GM10266 (cell line): Measurements from ENCODE around the gene MEGF11.

Source experiments
- DNase-seq: peaks from one replicate; pipeline ENCODE4 v3.0.0; 2012; ENCODE audit errors: extremely low spot score
- TF ChIP-seq, protein P1 (sequence below): IDR thresholded peaks from 2 replicates; pipeline ENCODE4 v1.5.1; 2012; ENCODE audit warnings: mild to moderate bottlenecking, low read depth; ENCODE audit not compliant: control insufficient read depth, insufficient read depth; ENCODE audit errors: missing control alignments

MEGF11 gene

DNA sequence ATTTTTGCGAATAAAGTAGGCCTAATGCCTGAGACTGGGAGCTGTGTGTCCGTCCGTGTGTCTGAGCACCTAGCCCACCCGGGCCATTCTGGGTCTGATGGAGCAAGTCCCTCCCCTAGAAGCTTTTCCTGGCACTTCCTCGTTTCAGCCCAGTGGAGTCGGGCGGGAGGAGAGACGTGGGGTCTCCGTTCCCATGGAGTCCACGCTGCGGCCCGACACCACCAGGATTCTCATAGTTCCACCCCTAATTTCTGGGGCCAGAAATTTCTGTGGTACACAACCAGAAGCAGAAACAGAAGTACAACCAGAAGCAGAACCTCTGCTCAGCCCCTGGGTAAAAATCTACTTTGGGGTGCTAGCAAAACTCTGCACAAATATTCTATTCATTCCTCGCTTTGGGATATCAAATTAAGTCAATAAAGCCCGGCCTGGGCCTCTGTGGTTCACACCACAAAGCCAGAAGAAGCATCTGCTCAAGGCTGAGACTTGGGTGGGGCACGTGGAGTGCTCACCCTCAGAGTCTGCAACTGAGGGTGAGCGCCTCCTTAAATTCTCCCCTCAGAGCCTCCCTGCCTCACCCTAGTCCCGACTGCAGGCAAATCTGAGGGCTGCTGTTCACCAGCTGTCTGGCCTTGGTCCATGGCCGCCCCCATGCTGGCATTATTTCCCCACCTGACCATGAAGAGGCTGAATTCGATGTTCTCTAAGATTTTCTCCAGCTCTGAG is 1.6 kb upstream of the MEGF11 start:
- DNase-seq: no peak
- TF ChIP-seq, protein P1, sequence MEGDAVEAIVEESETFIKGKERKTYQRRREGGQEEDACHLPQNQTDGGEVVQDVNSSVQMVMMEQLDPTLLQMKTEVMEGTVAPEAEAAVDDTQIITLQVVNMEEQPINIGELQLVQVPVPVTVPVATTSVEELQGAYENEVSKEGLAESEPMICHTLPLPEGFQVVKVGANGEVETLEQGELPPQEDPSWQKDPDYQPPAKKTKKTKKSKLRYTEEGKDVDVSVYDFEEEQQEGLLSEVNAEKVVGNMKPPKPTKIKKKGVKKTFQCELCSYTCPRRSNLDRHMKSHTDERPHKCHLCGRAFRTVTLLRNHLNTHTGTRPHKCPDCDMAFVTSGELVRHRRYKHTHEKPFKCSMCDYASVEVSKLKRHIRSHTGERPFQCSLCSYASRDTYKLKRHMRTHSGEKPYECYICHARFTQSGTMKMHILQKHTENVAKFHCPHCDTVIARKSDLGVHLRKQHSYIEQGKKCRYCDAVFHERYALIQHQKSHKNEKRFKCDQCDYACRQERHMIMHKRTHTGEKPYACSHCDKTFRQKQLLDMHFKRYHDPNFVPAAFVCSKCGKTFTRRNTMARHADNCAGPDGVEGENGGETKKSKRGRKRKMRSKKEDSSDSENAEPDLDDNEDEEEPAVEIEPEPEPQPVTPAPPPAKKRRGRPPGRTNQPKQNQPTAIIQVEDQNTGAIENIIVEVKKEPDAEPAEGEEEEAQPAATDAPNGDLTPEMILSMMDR: no peak

DNA sequence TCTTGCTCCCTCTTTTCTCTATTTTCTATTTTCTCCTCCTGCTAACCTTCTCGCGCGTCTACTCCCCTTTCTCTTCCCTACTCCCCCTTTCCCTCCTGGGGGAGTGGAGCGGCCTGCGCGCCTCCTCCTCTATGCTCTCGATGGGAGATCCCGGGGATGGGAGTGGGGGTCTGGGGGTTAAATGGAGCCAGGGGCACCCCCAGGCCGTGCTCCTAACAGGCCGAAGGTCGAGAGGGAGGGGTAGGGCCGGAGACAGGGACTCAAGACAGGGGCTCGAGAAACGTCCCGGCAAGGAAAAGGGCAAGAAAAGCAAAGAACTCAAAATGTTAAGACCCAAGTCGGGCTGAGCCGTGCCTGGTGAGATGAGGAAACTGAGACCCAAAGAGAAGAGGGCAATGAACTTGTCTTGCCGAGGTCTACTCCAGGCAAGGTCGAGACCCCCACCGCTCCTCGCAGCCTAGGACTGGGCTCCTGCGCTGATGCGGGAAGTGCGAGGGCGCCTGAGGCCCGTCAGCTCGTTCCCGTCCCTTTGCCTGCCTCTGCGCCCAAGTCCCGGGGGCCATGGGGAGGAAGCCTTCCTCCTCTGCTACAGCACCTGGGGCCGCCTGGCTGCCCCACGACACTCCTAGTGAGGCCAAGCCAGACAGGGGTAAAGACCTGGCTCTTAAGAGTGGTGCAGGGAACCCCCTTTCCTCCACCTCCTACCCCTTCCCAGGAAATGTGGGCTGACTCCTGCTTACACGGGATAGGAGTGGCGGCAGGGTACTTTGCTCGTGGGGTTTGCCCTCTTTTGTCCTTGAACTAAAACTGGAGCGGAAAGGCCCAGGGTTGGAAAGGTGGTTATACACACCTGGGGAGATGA is 770 bp upstream of the MEGF11 start:
- TF ChIP-seq, protein P1: no peak
- DNase-seq: no peak

DNA sequence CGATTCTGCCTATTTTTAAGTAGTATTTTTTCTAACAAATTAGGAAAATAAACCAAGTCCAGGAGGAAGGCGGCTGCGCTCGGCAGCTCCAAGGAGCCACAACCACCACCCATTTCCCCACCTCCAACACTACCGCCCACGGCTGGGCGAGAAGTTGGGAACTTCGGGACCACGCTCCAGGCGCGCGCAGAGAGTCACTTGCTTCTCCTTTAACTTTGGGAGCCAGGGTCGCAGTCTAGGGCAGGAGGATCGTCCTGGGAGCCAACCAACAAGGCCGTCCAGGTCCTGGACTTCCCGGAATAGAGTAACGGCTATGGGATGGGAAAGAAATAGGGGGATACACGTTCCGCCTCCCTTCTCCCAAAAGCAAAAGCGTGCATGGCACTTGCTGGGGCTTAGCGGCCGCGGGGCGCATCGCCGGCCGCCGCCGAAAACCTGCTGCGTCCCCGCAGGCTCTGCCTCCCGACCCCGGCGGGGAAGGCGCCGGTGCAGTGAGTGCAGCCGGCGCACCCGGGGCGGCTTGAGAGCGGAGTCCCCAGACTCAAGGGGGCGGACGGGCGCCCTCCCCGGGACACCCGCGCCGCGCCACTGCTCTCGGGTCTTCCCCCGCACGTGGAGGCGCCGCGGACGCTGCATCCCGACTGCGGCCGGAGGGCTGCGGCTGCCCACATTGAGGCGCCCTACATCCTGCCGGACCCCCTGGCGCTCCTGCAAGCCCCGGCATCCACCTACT is 699 bp downstream of the MEGF11 start:
- TF ChIP-seq, protein P1: no peak
- DNase-seq: peak; percentile 72

DNA sequence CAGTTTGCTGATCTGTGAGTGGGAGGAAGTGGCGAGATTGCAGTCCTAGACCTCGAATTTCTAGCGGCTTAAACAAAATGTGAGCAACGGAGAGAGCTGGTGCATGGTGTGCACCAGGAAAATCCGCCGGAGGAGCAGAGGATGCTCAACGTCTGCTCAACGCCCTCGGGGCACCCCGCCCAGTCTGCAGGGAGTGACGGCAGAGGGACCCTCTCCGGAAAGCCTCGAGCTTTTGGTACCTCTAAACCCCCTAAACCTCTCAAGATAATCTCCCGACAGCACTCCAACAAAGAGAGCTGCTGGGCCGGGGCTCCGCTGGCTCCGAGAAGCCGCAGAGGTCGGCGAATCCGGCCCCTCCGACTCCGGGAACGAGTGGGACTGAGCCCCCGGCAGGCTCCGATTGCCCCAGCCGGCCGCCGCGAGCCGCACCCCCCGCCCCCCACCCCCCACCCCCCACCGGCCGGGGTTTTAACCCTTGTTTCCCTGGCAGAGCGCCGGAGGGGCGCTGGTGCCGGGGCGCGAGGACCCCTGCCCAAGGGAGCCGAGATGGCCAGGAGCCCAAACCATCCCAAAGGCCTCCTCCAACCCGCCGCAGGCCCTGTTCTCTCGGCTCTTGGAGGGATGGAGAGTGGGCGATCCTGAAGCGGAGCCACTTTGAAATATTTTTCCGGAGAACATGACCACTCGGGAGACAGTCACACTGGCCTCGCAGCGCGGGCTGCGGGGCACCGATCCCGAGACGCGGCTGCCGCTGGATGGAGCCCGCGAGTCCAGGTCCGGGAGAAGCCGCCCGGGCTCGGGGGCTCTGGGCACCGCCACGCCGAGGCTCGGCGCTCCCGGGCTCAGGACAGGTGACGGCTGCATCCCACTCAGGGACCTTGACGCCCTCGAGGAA is 1.5 kb downstream of the MEGF11 start:
- DNase-seq: peak; percentile 89
- TF ChIP-seq, protein P1: peak; percentile 81

DNA sequence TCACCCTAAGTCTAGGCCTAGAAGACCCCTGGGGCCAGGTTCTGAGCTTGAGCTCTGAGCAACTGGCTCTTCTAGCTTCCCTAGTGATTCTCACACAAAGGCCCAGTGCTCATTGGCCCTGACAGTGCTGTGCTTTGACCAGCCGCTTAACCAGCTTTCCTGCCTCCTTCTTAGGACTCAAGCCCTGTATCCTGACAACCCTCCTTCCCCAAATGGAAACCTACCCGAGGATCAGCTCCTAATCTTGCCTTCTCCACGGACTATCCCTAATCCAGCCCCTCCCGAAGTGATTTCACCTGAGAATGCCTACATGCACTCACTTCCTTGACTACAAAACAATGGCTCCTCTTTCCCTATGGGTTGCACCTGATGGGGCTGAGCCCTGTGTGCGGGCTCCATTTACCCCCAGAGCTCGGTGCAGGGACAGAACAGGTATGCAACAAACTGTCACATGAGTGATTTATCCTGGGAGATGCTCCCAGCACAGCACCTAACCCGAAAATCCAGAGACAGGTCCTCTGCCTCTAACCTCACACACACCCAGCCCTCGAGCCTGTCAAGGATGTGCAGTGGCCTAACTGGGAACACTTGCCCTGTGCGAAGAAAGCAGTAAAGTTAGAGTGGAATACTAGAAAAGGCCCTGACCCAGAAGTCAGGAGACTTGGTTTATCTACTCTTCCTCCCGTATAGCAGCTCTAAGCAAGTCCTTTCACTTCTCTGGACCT is 2.3 kb downstream of the MEGF11 start:
- DNase-seq: peak; percentile 47
- TF ChIP-seq, protein P1: no peak

DNA sequence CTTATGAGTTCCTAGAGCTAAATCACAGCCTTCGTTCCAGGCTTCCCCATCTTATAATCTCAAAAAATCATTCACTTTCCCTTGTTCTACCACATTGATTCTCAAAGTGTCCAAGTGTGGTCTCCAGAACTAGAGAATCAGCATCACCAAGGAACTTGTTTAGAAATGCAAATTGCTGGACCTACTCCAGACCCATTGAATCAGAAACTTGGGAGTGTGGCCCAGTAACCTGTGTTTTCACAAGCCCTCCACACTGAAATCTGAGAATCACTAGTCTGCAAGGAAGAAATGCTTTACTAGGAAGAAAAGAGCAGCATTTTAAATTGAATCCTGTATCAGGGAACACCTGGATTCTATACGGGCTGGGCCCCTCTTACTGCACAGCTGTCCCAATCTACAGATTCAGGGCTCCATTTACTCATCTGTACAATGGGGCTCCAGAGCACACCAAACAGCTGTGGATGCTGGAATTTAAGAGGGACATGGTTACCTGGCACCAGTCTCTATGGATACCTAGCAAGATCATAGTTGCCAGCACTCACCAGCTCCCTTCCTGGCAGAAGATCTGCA is 3.9 kb downstream of the MEGF11 start:
- TF ChIP-seq, protein P1: no peak
- no peak for DNase-seq
